OCI-LY1 (cell line): ENCODE measurements around the gene TDRD6.

ENCODE experiments used
- H2AFZ ChIP-seq: fragments of 200-600 bp; sonication (generic), shearing (Covaris generic); 2 replicates; pipeline ENCODE4 v1.6.0; 2014; ENCODE audit warnings: antibody characterized with exemption, mild to moderate bottlenecking, low read length
- H3F3A ChIP-seq: fragments of 200-600 bp; sonication (generic), shearing (Covaris generic); 2 replicates; pipeline ENCODE4 v1.6.0; 2014; ENCODE audit warnings: mild to moderate bottlenecking, antibody characterized with exemption, low read length, moderate library complexity; ENCODE audit not compliant: insufficient read depth
- H3K27ac ChIP-seq: fragments of 200-600 bp; sonication (generic); 2 replicates; pipeline ENCODE4 v1.5.1; 2014; ENCODE audit warnings: low read length, mixed run types, mild to moderate bottlenecking, low read depth; ENCODE audit not compliant: poor library complexity, severe bottlenecking
- H3K27me3 ChIP-seq: fragments of 200-600 bp; sonication (generic); 2 replicates; pipeline ENCODE4 v1.6.0; 2014; ENCODE audit warnings: antibody characterized with exemption, mild to moderate bottlenecking, low read length, moderate library complexity; ENCODE audit not compliant: insufficient read depth
- H3K36me3 ChIP-seq: fragments of 200-600 bp; sonication (generic); 2 replicates; pipeline ENCODE4 v1.6.1; 2014; ENCODE audit warnings: mild to moderate bottlenecking, antibody characterized with exemption, low read length, moderate library complexity, mixed read lengths; ENCODE audit not compliant: insufficient read depth
- H3K4me1 ChIP-seq: fragments of 200-600 bp; sonication (generic); 2 replicates; pipeline ENCODE4 v1.5.1; 2014; ENCODE audit warnings: mild to moderate bottlenecking, low read length, moderate library complexity; ENCODE audit not compliant: insufficient read depth, severe bottlenecking
- H3K4me2 ChIP-seq: fragments of 200-600 bp; sonication (generic), shearing (Covaris generic); 2 replicates; pipeline ENCODE4 v1.6.1; 2014; ENCODE audit warnings: low read length
- H3K4me3 ChIP-seq: fragments of 200-600 bp; sonication (generic); 2 replicates; pipeline ENCODE4 v1.5.1; 2014; ENCODE audit warnings: low read length, low read depth, mild to moderate bottlenecking, mixed read lengths; ENCODE audit not compliant: poor library complexity, severe bottlenecking
- H3K79me2 ChIP-seq: fragments of 200-600 bp; shearing (Covaris generic); 2 replicates; pipeline ENCODE4 v1.6.1; 2016; ENCODE audit warnings: mixed run types, low read length, mixed read lengths; ENCODE audit not compliant: insufficient read depth
- H3K9ac ChIP-seq: fragments of 200-600 bp; sonication (generic), shearing (Covaris generic); 2 replicates; pipeline ENCODE4 v1.6.1; 2014; ENCODE audit warnings: mild to moderate bottlenecking, low read length, mixed read lengths
- H3K9me2 ChIP-seq: fragments of 200-600 bp; sonication (generic), shearing (Covaris generic); 2 replicates; pipeline ENCODE4 v1.6.1; 2014; ENCODE audit warnings: low read depth, mild to moderate bottlenecking, low read length, mixed read lengths
- H3K9me3 ChIP-seq: fragments of 200-600 bp; shearing (Covaris generic); 2 replicates; pipeline ENCODE4 v1.6.1; 2014; ENCODE audit warnings: low read length, mixed read lengths
- H4K20me1 ChIP-seq: fragments of 200-600 bp; sonication (generic), shearing (Covaris generic); 2 replicates; pipeline ENCODE4 v1.6.0; 2016; ENCODE audit warnings: mild to moderate bottlenecking, low read length; ENCODE audit not compliant: insufficient read depth
- CTCF ChIP-seq: fragments of 200-600 bp; sonication (generic), shearing (Covaris generic); IDR thresholded peaks from 2 replicates; pipeline ENCODE4 v1.5.1; 2017; ENCODE audit warnings: mild to moderate bottlenecking, antibody characterized with exemption, low read length, moderate library complexity, mixed read lengths
- EZH2 ChIP-seq: fragments of 200-600 bp; sonication (generic), shearing (Covaris generic); IDR thresholded peaks from 2 replicates; pipeline ENCODE4 v1.8.0; 2017; ENCODE audit warnings: borderline replicate concordance, mixed run types, mild to moderate bottlenecking, antibody characterized with exemption, low read length, moderate library complexity, mixed read lengths

The TDRD6 gene

GRCh38 chr6:46735720-46736031, 48.0 kb downstream of the TDRD6 start:
- H2AFZ ChIP-seq: no peak overlapping the region
- no peak overlapping the region for H3K4me2 ChIP-seq

GRCh38 chr6:46736906-46737305, 49.2 kb downstream of the TDRD6 start:
- H3K79me2 ChIP-seq: no peaks in the 10 kb centered on the region
- no peaks in the 10 kb centered on the region for H3K9me3 ChIP-seq
- H4K20me1 ChIP-seq: no peaks in the 10 kb centered on the region
- no peaks in the 10 kb centered on the region for H3K4me1 ChIP-seq
- H3K9ac ChIP-seq: no peak overlapping the region
- H3K36me3 ChIP-seq: no peaks in the 10 kb centered on the region
- H3K4me3 ChIP-seq: no peak overlapping the region
- TF ChIP-seq EZH2 (no peak), CTCF (no peak)
- H3K9me2 ChIP-seq: no peaks in the 10 kb centered on the region
- no peak overlapping the region for H3K27ac ChIP-seq
- H2AFZ ChIP-seq: no peak overlapping the region
- H3K4me2 ChIP-seq: no peak overlapping the region
- H3F3A ChIP-seq: no peaks in the 10 kb centered on the region
- H3K27me3 ChIP-seq: 0 out of 2 replicates have a peak, but pooled peaks cover 5% of the 10 kb centered on the region

More at GRCh38 chr6:46735720-46736031, 48.0 kb downstream of the TDRD6 start:
- Histone ChIP-seq H3K4me1 (no peaks in the 10 kb centered on the region), H3F3A (no peaks in the 10 kb centered on the region), H3K27ac (no peak overlapping the region), H3K9me2 (no peaks in the 10 kb centered on the region), H3K79me2 (no peaks in the 10 kb centered on the region), H3K9ac (no peak overlapping the region), H3K4me3 (no peak overlapping the region), H3K9me3 (no peaks in the 10 kb centered on the region), H3K27me3 (0 out of 2 replicates have a peak, but pooled peaks cover 5% of the 10 kb centered on the region), H3K36me3 (no peaks in the 10 kb centered on the region), H4K20me1 (no peaks in the 10 kb centered on the region)
- TF ChIP-seq EZH2: no peak
- TF ChIP-seq CTCF: no peak

- no peak overlapping the region for H3K27ac ChIP-seq
- no peaks in the 10 kb centered on the region for H3K79me2 ChIP-seq
- no peak overlapping the region for H3K4me2 ChIP-seq
- no peak overlapping the region for H2AFZ ChIP-seq
- no peaks in the 10 kb centered on the region for H4K20me1 ChIP-seq
- H3K9me2 ChIP-seq: no peaks in the 10 kb centered on the region
- no peaks in the 10 kb centered on the region for H3K36me3 ChIP-seq
- no peaks in the 10 kb centered on the region for H3K4me1 ChIP-seq
- H3K9ac ChIP-seq: no peak overlapping the region
- TF ChIP-seq EZH2: no peak
- no peaks in the 10 kb centered on the region for H3K9me3 ChIP-seq
- H3K27me3 ChIP-seq: no peaks in the 10 kb centered on the region
- H3F3A ChIP-seq: no peaks in the 10 kb centered on the region
- no peak overlapping the region for H3K4me3 ChIP-seq
These were observed 53.8 kb downstream of the TDRD6 start for GRCh38 chr6:46741482-46741881.

- no peaks in the 10 kb centered on the region for H3K27me3 ChIP-seq
- TF ChIP-seq EZH2 (no peak), CTCF (no peak)
- H3K9ac ChIP-seq: no peak overlapping the region
These were observed 54.2 kb downstream of the TDRD6 start for GRCh38 chr6:46741910-46742309.

More at GRCh38 chr6:46741910-46742309, 54.2 kb downstream of the TDRD6 start:
- H3K9me3 ChIP-seq: no peaks in the 10 kb centered on the region
- H3K9me2 ChIP-seq: no peaks in the 10 kb centered on the region
- no peaks in the 10 kb centered on the region for H3K4me1 ChIP-seq
- H3K4me2 ChIP-seq: no peak overlapping the region
- H3K4me3 ChIP-seq: no peak overlapping the region
- no peaks in the 10 kb centered on the region for H3K79me2 ChIP-seq
- no peaks in the 10 kb centered on the region for H3F3A ChIP-seq
- no peak overlapping the region for H2AFZ ChIP-seq
- no peaks in the 10 kb centered on the region for H4K20me1 ChIP-seq
- no peak overlapping the region for H3K27ac ChIP-seq
- no peaks in the 10 kb centered on the region for H3K36me3 ChIP-seq
